22Rv1 (cell line): Measurements from ENCODE around the gene STK17A.

ENCODE experiments used
- H3K27ac ChIP-seq: fragments of 450-650 bp; 2 replicates; pipeline ENCODE4 v1.5.1; 2017
- CTCF ChIP-seq: fragments of 450-650 bp; IDR thresholded peaks from 2 replicates; pipeline ENCODE4 v1.5.1; 2017; ENCODE audit warnings: mild to moderate bottlenecking
- ZFX ChIP-seq: fragments of 450-650 bp; IDR thresholded peaks from 2 replicates; pipeline ENCODE4 v1.6.1; 2017; ENCODE audit warnings: antibody characterized with exemption, borderline replicate concordance

Gene STK17A

GRCh38 chr7:43674559-43675436 lies 91.9 kb downstream of the STK17A start:
- TF ChIP-seq CTCF: no peak
- no peak for TF ChIP-seq ZFX
- H3K27ac ChIP-seq: peak overlapping the region; percentile 38
